Left lobe of liver (tissue), 2 donors: ENCODE measurements around the gene STXBP1. TPM values are rescaled to one million over a fixed set of nuclear protein-coding genes. Genes with fewer than 3 reads are reported as not detected.

ENCODE experiments used
- ATAC-seq: fragments of 200-7000 bp; cut with Tn5 transposase; one replicate; pipeline ENCODE4 v1.9.1; 2020; ENCODE audit warnings: mild to moderate bottlenecking, moderate library complexity
- DNase-seq: peaks from one replicate; pipeline ENCODE4 v3.0.0-alpha.2; 2020; ENCODE audit warnings: low spot score
- total RNA-seq: library from RNA; stranded (reverse); gene quantifications from one replicate; pipeline ENCODE4 v1.2.1, GENCODE V29; 2021
- donor health status: DM: no; HTN: no; CAD: no; lungs with moderate emphysema.
- donor health status: DM: no; HTN: yes; CAD: no.

The STXBP1 gene
- total RNA-seq, 1 donor from 2014 or later: 3.8 TPM

GRCh38 chr9:127650518-127650917 is 38.4 kb downstream of the STXBP1 start:
- ATAC-seq (no peak), DNase-seq (no peak)

- DNase-seq (no peak), ATAC-seq (no peak)
Measured at GRCh38 chr9:127651697-127652610, 39.9 kb downstream of the STXBP1 start.

GRCh38 chr9:127652733-127653132 is 40.7 kb downstream of the STXBP1 start:
- ATAC-seq (no peak), DNase-seq (no peak)

GRCh38 chr9:127654619-127655018 is 42.5 kb downstream of the STXBP1 start:
- DNase-seq (no peak), ATAC-seq (no peak)

DNA sequence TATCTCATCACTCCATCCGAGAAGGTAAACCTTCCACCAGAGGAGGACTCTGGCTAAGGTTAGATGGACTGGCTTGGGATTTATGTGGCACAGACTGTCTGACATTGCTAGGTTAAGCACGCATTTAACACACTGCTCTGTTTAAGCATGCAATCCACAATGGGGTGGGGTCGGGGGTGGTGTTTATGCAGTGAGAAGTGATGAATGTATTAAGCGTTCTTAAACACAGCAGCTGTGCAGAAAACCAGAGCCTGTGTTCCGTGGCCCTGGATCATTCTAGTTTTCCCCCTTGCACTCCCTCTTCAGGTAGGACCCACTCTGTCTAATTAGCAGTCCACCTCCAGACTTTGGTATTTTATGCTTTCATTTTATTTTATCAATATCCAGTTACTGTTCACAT is 46.4 kb downstream of the STXBP1 start:
- DNase-seq: no peak
- no peak for ATAC-seq

- ATAC-seq (no peak), DNase-seq (no peak)
Measured at GRCh38 chr9:127660886-127661741, 49.0 kb downstream of the STXBP1 start.

GRCh38 chr9:127662617-127663016 is 50.5 kb downstream of the STXBP1 start:
- no peak for DNase-seq
- no peak for ATAC-seq

- ATAC-seq (no peak), DNase-seq (no peak)
Measured at GRCh38 chr9:127664324-127664677, 52.2 kb downstream of the STXBP1 start.

GRCh38 chr9:127664678-127665507 is 52.8 kb downstream of the STXBP1 start:
- DNase-seq (no peak), ATAC-seq (peak; percentile 39)

- DNase-seq: no peak
- no peak for ATAC-seq
Measured at GRCh38 chr9:127667127-127667844, 55.2 kb downstream of the STXBP1 start.

- DNase-seq (no peak), ATAC-seq (no peak)
Measured at GRCh38 chr9:127667906-127668305, 55.8 kb downstream of the STXBP1 start.

- ATAC-seq: no peak
- no peak for DNase-seq
Measured at GRCh38 chr9:127673234-127673633, 61.2 kb downstream of the STXBP1 start.

DNA sequence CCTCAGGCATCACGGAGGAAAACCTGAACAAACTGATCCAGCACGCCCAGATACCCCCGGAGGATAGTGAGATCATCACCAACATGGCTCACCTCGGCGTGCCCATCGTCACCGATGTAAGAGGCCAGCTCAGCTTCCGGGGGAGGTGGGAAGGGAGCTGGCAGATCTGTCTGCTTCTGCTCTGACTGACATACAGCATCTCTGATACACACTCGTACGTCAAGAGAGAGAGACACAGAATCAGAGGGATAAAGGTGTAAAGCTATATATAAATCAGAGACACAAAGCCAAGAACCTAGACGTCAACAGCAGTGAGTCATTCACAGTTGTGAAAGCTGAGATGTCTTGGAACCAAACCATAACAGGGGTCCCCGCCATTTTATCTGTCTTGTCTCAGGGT is 64.6 kb downstream of the STXBP1 start:
- ATAC-seq: no peak
- DNase-seq: no peak

DNA sequence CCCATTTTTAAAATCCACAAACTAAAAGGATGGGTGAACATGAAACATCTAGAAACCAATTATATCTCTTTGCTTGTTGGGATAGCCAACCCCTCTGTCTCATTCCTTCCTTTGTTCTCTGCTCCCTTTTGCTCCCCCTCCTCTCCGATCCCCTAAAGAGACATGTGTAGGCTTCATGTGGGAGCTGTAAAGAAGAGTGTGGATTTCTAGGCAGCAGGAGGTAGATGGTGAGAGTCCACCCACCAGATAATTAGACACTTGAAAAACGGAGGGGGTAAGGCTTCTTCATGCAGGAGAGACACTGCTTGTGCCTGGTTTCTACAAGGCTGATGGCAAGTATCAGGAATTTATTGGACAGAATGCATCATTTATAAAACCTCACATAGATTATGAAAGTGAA is 67.4 kb downstream of the STXBP1 start:
- no peak for ATAC-seq
- no peak for DNase-seq

DNA sequence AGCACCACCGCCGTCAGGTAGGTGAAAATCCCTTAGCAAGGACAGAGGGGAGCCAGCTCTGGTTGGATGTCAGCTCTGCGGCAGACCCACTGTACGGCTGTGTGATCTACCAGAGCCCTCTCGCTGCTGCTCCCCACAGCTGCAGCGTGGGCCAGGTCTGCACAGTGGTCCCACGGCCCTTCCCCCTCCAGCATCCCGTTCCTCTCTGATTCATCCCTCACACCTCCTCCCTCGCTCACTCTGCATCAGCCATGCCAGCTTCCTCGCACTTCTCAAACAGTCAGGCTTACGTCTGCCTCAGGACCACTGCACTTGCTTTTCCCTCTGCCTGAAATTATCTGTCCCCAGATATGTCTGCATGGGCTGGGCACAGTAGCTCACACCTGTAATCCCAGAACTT is 68.1 kb downstream of the STXBP1 start:
- no peak for ATAC-seq
- DNase-seq: no peak

DNA sequence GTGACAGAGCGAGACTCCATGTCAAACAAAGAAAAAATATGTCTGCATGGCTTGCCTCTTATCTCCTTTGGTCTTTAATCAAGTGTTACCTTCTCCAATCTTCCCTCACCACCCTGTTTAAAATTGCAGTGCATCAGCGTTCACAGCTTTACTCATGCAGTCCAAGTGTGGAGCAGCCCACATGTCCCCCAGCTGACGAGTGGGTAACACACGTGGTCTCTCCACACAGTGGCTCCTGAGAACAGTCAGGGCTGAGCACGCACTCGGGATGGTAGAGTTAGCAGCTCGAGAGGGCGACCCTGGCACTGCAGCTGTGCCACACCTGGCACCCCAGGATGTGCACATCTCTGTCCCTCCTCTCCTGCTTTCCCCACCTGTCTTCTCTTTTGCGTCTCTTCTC is 68.8 kb downstream of the STXBP1 start:
- no peak for DNase-seq

DNA sequence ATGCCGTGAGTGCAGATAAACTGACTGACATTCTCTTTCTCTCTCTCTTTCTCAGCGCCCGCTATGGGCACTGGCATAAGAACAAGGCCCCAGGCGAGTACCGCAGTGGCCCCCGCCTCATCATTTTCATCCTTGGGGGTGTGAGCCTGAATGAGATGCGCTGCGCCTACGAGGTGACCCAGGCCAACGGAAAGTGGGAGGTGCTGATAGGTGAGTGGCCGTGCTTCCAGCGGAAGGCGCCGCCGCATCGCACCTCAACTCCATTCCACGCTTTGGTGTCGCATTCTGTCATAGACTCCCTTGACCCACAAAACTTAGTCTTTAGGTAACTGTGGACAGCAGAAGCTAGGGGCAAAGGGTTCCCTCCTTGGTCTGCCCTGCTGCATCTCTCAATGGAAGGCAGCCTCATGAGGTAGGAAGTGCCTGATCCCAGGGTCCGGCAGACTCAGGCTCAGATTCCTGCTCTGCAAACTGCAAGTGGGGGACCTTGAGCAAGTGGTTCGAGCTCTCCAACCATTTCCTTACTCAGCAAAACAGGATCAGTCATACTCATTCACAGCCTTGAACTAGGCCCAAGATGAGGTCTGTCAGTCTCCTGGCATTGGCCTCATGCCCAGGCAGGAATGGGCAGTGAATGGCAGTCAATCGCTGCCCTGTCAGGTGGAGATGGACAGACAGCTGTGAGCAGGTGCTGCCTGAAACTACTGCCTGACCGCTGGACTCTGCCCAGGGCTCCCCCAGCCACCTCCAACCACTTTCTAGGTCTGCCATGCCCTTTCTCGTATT is 70.5 kb downstream of the STXBP1 start:
- peak; percentile 60 for DNase-seq
- peak; percentile 83 for ATAC-seq

More for the DNA sequence above, 68.8 kb downstream of the STXBP1 start:
- ATAC-seq: no peak

- no peak for DNase-seq
- no peak for ATAC-seq
Measured at GRCh38 chr9:127683723-127684122, 71.6 kb downstream of the STXBP1 start.

DNA sequence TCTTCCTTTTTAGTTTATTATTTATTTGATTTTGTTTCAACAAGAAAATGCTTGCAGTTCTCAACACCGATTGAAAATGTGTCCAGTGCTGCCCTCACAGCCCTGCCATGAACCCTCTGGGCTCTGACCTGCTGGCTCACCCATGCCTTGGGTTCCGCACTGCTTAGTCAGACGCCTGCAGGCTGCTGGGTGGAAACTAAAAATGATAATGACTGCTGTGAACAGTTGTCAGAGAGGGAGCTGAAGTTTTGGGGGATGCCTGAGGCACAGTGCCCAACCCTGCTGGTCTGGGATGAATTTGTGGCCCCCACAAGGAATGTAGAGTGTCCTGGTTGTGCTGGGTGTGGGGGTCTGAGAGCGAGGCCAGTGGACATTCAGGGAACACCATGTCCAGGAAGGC is 72.5 kb downstream of the STXBP1 start:
- DNase-seq (no peak), ATAC-seq (no peak)
